ENCODE measurements around the gene PRUNE2. TPM values are rescaled to one million over a fixed set of nuclear protein-coding genes. Genes with fewer than 3 reads are reported as not detected.

Gene PRUNE2
- total RNA-seq, 1 donor from 2014 or later = 4.3 TPM

- no peak overlapping the region for H3K4me3 Mint-ChIP-seq
- DNase-seq (ENCODE audit: low read depth, low spot score) = no peak
- H3K4me1 Mint-ChIP-seq = no peaks in the 10 kb centered on the region
- no peaks in the 10 kb centered on the region for H3K9me3 Mint-ChIP-seq
- no peaks in the 10 kb centered on the region for H3K27me3 Mint-ChIP-seq (ENCODE audit: low read depth)
- TF ChIP-seq, protein P1, sequence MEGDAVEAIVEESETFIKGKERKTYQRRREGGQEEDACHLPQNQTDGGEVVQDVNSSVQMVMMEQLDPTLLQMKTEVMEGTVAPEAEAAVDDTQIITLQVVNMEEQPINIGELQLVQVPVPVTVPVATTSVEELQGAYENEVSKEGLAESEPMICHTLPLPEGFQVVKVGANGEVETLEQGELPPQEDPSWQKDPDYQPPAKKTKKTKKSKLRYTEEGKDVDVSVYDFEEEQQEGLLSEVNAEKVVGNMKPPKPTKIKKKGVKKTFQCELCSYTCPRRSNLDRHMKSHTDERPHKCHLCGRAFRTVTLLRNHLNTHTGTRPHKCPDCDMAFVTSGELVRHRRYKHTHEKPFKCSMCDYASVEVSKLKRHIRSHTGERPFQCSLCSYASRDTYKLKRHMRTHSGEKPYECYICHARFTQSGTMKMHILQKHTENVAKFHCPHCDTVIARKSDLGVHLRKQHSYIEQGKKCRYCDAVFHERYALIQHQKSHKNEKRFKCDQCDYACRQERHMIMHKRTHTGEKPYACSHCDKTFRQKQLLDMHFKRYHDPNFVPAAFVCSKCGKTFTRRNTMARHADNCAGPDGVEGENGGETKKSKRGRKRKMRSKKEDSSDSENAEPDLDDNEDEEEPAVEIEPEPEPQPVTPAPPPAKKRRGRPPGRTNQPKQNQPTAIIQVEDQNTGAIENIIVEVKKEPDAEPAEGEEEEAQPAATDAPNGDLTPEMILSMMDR (conservative IDR thresholded peaks at IDR 0.05) = no peak
- no peaks in the 10 kb centered on the region for H3K36me3 Mint-ChIP-seq (ENCODE audit: low read depth)
- no peak overlapping the region for H3K27ac Mint-ChIP-seq (ENCODE audit: unreplicated experiment)
These were observed 102.8 kb downstream of the PRUNE2 start for GRCh38 chr9:76803083-76803482.

DNA sequence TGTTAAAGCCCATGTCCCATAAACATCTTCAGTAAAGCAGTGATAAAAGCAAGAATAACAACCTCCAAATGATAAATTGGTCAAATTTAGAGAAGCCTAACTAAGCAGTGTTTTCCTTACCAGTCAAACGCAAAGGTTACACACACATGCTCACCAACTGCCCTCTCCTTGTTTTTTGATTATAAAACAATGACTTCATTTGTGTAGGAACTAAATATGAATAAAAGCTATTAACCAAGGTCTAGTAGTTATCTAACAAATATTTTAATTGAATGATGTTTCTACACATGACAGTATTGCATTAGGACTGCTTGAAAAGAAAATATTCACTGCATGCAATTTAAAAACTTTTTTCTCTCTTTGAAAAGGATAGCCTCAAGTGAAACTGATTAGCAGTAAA lies 105.0 kb downstream of the PRUNE2 start:
- no peaks in the 10 kb centered on the region for H3K27me3 Mint-ChIP-seq (ENCODE audit: low read depth)
- no peak overlapping the region for H3K27ac Mint-ChIP-seq (ENCODE audit: unreplicated experiment)
- TF ChIP-seq, protein P1 (conservative IDR thresholded peaks at IDR 0.05) = no peak
- no peaks in the 10 kb centered on the region for H3K4me1 Mint-ChIP-seq
- no peaks in the 10 kb centered on the region for H3K9me3 Mint-ChIP-seq
- no peak for DNase-seq (ENCODE audit: low read depth, low spot score)
- no peak overlapping the region for H3K4me3 Mint-ChIP-seq
- H3K36me3 Mint-ChIP-seq (ENCODE audit: low read depth) = no peaks in the 10 kb centered on the region

DNA sequence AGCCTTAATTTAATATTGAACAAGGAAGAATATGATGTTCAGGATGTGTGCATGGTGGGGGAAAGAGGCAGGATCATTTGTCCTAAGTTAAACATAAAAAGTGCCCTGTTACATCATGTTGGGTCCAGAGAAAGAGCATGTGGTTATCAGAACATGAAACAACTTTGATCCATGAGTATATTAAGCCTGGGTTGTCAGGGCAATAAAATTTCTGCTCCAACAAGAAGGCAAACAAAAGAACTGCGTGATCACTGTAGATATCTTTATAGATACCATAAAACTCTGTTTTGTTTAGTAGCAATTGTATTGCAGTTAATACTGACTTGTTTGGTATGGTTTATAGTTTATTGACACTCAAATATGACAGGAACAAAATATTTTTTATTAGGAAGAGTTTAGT lies 106.4 kb downstream of the PRUNE2 start:
- no peaks in the 10 kb centered on the region for H3K9me3 Mint-ChIP-seq
- H3K27me3 Mint-ChIP-seq (ENCODE audit: low read depth) = no peaks in the 10 kb centered on the region
- H3K27ac Mint-ChIP-seq (ENCODE audit: unreplicated experiment) = no peak overlapping the region
- TF ChIP-seq, protein P1 (conservative IDR thresholded peaks at IDR 0.05) = no peak
- DNase-seq (ENCODE audit: low read depth, low spot score) = no peak
- no peaks in the 10 kb centered on the region for H3K4me1 Mint-ChIP-seq
- H3K4me3 Mint-ChIP-seq = no peak overlapping the region
- H3K36me3 Mint-ChIP-seq (ENCODE audit: low read depth) = no peaks in the 10 kb centered on the region

GRCh38 chr9:76798527-76798926 lies 107.4 kb downstream of the PRUNE2 start:
- Mint-ChIP-seq H3K4me1 (no peaks in the 10 kb centered on the region), H3K36me3 (ENCODE audit: low read depth) (no peaks in the 10 kb centered on the region), H3K27me3 (ENCODE audit: low read depth) (no peaks in the 10 kb centered on the region), H3K4me3 (no peak overlapping the region), H3K9me3 (no peaks in the 10 kb centered on the region), H3K27ac (ENCODE audit: unreplicated experiment) (no peak overlapping the region)
- DNase-seq (ENCODE audit: low read depth, low spot score) = no peak
- TF ChIP-seq, protein P1 (conservative IDR thresholded peaks at IDR 0.05) = no peak

DNA sequence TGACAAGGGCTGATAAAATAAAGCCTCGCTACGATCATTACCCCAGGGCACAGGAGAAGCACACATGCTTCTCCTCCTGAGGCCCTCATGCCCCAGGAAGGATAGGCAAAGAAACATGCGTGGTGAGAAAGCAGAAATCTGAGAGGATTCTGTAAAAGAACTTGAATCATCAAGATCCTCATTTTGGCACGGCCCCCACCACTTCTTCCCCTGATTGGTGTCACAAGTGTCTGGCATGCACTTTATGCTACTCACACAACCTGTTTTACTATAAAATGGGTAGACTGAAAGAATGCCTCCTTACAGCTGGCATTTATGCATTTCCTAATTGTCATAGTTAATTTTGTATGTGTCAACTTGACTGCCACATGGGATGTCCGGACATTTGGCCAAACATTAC lies 109.6 kb downstream of the PRUNE2 start:
- H3K4me3 Mint-ChIP-seq = no peak overlapping the region
- TF ChIP-seq, protein P1 (conservative IDR thresholded peaks at IDR 0.05) = no peak
- H3K36me3 Mint-ChIP-seq (ENCODE audit: low read depth) = no peaks in the 10 kb centered on the region
- no peak for DNase-seq (ENCODE audit: low read depth, low spot score)
- H3K4me1 Mint-ChIP-seq = no peaks in the 10 kb centered on the region
- no peaks in the 10 kb centered on the region for H3K9me3 Mint-ChIP-seq
- H3K27ac Mint-ChIP-seq (ENCODE audit: unreplicated experiment) = no peak overlapping the region
- H3K27me3 Mint-ChIP-seq (ENCODE audit: low read depth) = no peaks in the 10 kb centered on the region

All from neural crest cell (in vitro differentiated cells).